GM18858 (cell line): ENCODE results near the gene IL11.
A peak's percentile ranks its signal among the peaks of the same experiment; 100 is the strongest.

ENCODE experiments used
- ATAC-seq: cut with Tn5 transposase; IDR thresholded peaks from one replicate; pipeline ENCODE4 v1.9.1; 2021; ENCODE audit not compliant: unreplicated experiment

Gene IL11

DNA sequence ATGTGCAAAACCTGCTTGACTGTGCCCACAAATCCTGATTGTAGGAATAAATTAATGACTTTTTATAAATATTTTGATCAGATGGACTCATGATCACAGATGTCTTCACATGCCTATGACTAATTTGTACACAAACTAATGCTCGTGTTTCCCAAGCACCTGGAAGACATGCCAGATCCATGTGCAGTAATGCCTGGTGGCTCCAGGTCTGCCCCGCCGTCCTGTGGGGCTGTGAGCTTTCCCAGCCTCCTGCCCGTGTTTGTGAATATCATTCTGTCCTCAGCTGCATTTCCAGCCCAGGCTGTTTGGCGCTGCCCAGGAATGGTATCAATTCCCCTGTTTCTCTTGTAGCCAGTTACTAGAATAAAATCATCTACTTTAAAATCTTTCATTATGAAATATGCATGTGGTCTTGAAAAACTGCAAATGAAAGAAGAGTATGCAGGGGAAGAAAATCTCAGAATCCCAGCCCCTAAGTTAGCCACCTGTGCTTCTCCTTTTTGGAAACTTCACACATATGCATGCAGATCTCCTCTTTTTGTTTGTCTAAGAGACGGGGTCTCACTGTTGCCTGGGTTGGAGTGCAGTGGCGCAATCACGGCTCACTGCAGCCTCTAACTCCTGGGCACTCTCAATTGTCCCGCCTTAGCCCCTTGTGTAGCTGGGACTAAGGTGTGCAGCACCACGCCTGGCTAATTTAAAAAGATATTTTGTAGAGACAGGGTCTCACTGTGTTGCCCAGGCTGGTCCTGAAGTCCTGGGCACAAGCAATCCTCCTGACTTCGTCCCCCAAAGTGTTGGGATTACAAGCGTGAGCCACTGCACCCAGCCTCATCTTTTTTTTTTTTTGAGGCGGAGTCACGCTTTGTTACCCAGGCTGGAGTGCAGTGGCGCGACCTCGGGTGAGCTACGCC is 21.7 kb upstream of the IL11 start:
- no peak for ATAC-seq

DNA sequence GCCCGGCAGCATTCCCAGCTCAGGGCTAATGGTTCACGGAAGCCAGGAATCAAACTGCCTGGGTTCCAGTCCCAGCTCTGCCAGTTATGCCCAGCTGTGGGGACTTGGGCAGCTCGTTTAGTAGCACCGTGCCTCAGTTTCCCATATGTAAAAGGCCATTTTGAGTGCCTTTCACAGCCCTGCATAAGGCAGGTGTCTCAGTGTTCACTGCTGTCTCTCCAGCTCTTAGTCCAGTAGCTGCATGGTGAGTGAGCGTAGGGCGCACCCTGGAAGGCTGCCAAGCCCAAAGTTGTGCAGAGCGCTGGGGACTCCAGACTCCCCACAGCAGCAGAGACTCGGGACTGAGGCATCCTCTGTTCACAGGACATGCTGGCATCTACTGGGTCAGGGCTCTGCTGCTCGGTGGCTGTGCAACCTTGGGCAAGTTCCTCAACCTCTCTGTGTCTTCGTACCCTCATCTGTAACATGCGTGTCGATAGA is 21.0 kb upstream of the IL11 start:
- no peak for ATAC-seq

DNA sequence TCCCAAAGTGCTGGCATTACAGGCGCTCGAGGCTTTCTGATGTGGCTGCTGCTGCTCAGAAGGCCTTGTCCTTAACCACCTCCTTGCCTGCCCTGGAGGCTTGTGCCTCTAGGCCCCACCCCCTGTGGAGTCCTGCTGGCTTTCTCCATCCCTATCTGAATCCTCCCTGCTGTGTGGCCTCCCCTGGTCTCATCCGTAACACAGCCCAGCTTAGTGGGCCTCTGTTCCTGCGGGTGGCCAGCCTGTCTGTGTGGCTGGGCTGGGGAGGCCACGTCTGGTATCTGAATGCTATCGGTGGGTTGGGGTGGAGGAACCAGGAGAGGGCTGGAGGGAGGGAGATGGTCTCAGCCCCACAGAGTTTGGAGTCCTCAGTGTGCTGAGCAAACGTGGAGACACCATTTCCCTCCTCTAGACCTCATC is 20.2 kb upstream of the IL11 start:
- no peak for ATAC-seq

DNA sequence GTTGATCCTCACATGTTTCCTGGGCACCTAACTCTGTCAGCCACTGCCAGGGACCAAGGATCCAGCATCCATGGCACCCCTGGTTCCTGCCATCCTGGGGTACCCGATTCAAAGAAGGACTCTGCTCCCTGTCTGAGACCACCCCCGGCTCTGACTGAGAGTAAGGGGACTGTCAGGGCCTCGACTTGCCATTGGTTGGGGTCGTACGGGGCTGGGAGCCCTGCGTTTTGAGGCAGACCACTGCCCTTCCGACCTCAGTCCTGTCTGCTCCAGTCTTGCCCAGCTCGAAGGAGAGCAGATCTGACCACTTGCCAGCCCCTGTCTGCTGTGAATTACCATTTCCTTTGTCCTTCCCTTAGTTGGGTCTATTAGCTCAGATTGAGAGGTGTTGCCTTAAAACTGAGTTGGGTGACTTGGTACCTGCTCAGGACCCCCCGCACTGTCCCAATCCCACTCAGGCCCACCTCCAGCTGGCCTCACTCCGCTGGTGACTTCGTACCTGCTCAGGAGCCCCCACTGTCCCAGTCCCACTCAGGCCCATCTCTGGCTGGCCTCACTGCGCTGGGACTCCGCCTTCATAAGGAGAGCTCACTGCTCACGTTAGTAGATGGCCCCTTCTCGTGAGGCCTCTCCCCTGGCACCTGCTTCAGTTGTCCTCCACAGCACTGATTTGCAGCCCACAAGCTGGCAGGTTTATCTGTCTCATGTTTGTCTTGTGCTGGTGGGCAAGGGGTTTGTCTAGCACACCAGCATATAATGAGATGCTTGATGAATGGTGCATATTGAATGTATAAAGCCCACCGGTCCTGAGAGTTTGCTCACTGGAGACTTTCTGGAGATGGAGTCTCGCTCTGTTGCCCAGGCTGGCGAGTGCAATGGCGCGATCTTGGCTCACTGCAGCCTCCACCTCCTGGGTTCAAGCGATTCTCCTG is 19.4 kb upstream of the IL11 start:
- ATAC-seq: no peak

DNA sequence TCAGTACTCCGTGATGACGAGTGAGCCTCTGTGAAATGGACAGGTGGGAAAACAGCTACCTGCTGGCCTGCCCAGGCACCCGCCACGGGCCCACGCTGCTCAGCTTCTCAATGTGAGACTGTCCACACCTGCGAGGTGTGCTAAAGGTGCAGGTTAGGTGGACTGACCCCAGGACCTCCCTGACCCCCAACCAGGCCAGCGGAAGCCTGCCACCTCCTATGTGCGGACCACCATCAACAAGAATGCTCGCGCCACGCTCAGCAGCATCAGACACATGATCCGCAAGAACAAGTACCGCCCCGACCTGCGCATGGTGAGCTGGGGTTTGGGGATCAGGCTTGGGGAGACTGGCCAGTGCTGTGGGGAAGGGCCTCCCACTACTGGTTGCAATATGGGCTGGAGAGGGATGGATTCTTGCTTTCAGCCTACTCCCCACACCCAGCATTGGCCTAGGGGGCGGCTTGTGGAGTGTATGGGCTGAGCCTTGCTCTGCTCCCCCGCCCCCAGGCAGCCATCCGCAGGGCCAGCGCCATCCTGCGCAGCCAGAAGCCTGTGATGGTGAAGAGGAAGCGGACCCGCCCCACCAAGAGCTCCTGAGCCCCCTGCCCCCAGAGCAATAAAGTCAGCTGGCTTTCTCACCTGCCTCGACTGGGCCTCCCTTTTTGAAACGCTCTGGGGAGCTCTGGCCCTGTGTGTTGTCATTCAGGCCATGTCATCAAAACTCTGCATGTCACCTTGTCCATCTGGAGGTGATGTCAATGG is 17.7 kb upstream of the IL11 start:
- ATAC-seq: no peak

DNA sequence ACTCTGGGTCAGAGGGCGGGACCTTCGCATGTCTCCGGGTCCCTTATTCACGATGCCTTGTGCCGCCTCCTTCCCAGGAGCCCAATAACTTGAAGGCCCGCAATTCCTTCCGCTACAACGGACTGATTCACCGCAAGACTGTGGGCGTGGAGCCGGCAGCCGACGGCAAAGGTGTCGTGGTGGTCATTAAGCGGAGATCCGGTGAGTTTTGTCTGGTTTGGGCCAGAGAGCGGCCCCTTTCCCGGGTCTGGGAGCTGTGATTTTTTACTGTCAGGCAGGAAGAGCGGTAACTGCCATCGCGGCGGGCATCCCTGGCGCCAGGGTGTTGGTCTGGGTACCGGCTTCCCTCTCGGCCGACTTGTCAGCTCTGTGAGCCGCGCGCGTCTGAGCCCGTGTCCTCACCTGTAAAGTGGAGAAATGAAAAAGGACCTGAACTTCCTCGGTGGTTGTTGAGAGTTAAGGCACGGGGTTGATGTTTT is 16.3 kb upstream of the IL11 start:
- ATAC-seq: no peak

DNA sequence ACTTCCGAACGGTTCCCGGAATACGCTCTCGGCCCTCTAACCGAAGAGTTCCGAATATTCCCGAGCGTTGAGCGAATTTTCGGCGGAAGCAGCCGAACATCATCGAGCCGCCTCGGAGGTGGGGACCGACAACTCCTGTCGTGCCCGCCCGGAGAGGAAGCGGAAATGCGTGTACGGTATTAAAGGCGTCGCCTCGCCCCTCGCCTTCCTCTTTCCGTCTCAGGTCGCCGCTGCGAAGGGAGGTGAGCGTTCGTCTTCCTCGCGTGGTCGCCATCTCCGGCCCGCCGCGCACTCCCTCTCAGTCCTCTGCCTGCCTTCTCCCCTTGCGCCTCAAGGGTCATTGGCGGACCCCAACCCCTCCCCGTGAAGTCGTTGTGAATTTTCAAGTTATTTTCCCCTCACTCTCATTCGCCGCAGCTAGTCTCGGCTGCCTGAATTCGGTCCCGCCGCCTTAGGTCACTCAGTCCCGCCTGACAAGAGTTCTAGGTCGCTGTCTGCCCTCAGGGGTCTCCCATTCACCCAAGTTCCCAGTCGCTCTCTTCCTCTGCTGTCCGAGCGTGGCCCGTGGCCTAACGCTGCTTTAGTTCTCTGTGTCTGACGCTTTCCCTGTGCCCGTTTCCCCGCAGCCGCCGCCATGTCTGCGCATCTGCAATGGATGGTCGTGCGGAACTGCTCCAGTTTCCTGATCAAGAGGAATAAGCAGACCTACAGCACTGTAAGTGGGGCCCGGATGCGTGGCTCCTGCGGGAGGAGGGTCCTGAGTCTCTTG is 15.6 kb upstream of the IL11 start, which contains the start of gene RPL28:
Gene RPL28 (plus strand): TSS at position 209 of the 769 bp plus-strand sequence. CDS start 426 bp downstream, at position 635.
- ATAC-seq: peak; percentile 50

DNA sequence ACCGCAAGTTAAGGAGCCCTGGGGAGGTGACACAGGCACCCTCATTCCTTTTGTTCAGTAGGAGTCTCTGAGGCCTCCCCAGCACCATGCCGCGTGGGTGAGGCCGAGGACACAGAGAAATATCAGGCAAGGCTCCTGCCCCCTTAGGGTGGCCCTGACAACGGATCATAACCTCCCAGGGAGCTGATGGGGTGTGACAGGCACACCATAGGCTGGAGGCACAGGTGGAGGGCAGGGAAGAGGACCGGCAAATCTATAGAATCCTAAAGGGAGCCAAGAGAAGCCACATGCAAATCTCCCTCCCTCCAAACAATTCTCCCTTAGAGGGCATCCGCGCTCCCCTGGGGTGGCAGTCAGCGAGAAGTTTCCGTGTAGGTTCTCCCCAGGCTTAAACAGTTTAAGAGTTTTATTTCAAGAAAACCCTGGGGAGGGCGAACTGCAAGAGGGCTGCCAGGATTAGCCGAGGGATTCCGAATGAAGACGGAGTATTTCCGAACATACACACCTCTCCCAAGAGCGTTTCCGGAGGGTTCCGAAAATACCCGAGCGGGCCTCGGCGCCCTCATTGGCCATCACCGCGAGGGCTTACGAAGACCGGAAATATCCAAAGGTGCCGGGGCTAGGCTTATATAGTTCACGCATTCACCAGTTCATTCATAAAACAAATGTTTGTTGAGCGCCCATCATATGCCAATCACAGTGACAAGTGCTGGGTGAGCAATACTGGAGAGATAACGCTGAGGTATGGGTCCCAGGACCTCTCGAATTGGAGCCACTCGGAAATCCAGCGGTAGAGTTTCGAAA is 14.9 kb upstream of the IL11 start:
- peak; percentile 47 for ATAC-seq

DNA sequence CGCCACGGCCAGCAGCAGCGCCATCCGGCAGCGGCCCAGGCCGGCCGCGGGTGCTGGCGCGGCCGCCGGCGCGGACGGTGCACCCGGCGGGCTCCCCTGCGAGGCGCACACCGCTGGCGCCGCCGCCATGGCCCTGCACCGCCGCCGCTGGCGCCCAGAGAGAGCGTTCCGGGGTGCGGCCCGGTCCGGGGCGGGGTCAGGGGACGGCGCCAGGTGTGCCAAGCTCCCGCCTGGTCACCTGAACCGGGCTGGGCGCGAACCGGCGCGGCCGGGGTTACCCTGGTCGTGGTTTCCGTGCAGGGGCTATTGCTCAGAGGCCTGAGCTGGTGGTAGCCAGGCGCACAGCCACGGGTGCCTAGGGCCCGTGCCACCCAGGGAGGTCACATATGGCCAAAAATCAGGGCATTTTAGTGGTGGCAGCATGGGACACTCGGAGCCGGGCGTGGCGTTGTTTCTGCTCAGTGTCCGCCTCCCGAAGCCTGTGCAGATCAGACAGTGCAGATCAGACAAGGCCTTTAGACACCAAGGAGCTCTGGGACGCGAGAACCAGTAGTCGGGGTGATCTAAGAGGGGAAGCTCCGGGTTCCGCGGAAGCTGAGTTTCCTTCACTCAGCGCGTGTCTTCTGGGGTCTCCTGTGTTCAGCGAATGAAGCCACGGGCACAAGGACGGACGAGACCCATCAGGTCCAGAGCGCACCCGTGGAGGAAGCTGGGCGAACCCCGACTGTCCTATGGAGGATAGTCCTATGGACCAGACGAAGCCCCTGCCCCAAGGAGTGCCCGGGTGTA is 14.1 kb upstream of the IL11 start, which contains the start of gene TMEM238:
Gene TMEM238 (minus strand): TSS at position 162 of the 789 bp plus-strand sequence. CDS start 33 bp downstream, at position 129.
- no peak for ATAC-seq

DNA sequence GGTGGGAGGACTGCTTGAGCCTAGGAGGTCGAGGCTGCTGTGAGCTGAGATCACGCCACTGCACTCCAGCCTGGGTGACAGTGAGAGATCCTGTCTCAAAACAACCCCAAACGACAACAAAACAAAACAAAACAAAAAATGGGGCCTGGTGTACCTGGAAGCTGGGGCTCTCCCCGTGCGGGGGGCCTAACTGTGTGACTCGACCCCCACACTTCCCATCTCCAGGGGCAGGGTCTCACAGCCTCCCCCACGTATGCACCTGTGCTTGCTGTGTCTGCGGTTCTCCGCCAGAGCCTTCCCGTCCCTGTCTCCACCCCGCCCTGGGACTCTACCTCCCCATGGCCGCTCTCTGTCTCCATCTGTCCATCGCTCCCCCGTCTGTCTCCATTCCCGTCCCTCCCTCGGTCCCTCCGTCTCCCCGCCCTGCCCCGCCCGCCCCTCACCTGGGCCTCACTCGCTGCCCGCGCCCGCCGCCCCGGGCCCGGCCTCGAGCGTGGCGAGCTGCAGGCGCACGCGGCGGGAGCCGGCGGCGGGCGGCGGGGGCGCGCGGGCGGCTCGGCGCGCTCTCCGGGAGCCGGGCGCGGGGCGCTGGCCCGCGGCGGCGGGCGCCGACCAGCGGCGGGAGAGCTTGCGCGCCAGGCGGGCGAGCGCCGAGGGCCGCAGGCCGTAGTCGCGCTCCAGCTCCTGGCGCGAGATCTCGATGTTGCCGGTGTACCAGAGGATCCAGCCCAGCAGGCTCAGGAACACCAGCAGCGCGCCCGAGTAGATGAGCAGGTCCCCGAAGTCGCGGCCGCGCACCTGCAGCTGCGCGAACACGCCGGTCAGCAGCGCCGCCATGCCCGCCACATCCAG is 13.2 kb upstream of the IL11 start:
- ATAC-seq: no peak

DNA sequence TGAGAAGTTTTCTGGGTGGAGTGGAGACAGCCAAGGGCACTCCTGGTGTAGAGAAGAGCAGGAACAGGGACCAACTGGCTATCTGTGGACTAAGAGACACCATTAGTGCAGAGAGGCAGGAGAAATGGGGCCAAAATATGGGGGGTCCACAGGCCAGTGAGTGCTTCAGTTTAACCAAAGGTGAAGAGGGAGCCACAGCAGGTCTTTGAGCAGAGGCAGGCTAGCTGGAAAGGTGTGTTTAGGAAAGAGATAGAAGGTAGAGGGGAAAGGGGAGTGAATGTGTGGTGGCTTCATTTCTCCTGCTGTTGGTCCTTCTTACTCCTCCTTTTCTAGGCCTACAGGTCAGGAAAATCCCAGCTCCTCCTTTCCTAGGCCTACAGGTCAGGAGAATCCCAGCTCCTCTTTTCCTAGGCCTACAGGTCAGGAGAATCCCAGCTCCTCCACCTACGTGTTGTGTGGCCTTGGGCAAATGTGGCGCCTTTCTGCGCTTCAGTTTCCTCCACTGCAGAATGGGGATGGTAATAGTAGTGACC is 12.3 kb upstream of the IL11 start:
- no peak for ATAC-seq

DNA sequence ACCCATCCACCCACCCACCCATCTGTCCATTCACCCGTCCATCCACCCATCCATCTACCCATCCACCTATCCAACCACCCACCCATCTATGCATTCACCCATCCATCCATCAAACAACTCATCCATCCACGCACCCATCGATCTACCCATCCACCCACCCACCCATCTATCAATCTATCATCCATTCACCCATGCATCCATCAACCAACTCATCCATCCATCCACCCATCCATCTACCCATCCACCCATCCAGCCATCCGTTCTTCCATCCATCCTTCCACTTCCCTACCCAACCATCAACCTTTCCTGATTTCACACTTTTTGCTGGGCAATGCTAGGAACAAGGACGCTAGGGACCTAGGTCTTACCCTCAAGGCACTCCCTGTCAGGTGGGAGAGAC is 11.8 kb upstream of the IL11 start:
- ATAC-seq: no peak

DNA sequence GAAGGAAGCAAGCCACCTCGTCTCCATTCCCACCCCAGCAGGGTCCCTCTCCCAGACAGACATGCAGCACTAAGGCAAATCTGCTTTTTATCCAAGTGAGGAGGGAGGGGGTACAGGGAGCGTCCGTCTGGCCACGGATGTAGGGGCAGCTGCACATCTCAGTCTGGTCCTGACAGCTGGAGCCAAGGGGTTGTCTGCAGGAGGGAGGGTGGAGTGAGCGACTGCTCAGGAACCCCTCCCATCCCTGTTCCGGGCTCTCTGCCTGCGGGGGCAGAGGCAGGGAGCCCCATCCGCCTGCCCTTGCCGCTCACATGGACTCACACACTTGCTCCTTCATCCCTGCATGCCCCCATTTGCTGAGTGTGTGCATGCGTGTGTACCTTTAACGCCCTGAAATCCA is 8.9 kb upstream of the IL11 start:
- no peak for ATAC-seq

DNA sequence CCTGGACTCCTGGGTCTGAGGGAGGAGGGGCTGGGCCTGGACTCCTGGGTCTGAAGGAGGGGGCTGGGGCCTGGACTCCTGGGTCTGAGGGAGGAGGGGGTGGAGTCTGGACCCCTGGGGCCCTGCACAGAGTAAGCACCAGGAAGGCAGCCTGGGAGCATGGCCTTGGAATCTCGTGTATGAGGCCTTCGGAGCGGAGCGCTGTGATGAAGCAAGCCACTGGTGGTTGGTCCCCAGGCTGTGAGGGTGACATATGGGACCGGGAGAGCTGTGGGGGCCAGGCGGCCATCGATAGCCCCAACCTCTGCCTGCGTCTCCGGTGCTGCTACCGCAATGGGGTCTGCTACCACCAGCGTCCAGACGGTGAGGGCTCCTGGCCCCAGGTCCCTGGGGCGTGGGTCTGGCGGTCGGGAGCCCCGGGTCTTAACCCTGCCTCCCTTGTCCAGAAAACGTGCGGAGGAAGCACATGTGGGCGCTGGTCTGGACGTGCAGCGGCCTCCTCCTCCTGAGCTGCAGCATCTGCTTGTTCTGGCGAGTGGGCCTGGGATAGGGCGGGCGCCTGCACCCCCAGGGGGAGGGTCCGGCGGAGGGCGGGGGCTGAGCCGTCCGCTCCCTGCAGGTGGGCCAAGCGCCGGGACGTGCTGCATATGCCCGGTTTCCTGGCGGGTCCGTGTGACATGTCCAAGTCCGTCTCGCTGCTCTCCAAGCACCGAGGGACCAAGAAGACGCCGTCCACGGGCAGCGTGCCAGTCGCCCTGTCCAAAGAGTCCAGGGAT is 7.3 kb upstream of the IL11 start:
- ATAC-seq: no peak

DNA sequence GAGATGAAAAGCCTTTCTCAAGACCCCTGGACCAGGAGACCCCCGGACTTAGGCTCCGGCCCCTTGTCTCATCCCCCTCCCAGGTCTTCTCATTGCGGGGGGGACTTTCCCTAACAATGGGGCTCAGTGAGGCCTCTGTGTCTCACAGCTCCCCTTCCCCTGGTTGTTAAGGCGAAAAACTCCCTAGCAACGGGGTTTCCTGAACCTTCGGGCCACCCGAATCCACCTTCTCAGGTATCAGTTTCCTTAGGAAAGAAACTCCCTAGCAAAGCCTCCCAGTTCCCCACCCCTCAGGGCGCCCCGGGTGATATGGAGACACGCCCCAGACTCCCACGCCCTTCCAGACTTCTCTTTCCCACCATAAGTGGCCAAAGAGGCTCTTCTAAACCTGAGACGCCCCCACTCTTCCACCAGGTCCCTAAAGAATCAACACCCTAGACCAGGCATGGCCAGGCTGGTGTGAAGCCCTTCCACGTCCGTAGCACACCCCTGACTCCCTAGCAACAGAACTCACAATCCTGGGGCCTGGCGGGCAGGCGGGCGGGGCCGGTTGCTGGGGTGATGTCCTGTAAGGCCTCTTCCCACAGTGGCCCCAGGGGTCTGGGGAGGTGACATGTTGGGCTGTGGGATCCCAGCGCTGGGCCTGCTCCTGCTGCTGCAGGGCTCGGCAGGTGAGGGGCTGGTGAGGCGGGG is 6.1 kb upstream of the IL11 start, which contains the start of gene TMEM190:
Gene TMEM190 (plus strand): TSS at position 586 of the 693 bp plus-strand sequence. CDS start 28 bp downstream, at position 614.
- no peak for ATAC-seq
